G401 (cell line): ENCODE data around the gene RNF175. TPM values are rescaled to one million over a fixed set of nuclear protein-coding genes. Genes with fewer than 3 reads are reported as not detected.
A peak's percentile ranks its signal among the peaks of the same experiment; 100 is the strongest.

Experiments
- DNase-seq: peaks from one replicate; pipeline ENCODE4 v3.0.0-alpha.2; 2015; ENCODE audit warnings: low spot score
- in situ Hi-C: cut with HindIII; loops from 2 replicates; pipeline ENCODE4 v1.10.0; 2016; ENCODE audit warnings: low sequenced_read_pairs, mixed read lengths
- total RNA-seq: library from RNA; depleted of rRNA; stranded (reverse); fragments of >200 nt; shearing (Covaris generic); gene quantifications from 2 replicates; pipeline ENCODE4 v1.2.3, GENCODE V29; 2014; rRNA removed

The RNF175 gene
- not detected in 2 replicates for total RNA-seq

- DNase-seq = peak; percentile 71
- in situ Hi-C loops = no loop called here
Measured at GRCh38 chr4:153759407-153760316, at the start of gene RNF175. RNF175 (minus strand) TSS chr4:153760024; CDS start chr4:153759862, 162 bp downstream.

GRCh38 chr4:153809307-153809706, 49.5 kb upstream of the RNF175 start:
- in situ Hi-C loops = no loop called here
- no peak for DNase-seq

- DNase-seq = no peak
- in situ Hi-C loops = no loop called here
Measured at GRCh38 chr4:153808175-153808574, 48.4 kb upstream of the RNF175 start.

GRCh38 chr4:153806073-153806472, 46.2 kb upstream of the RNF175 start:
- DNase-seq = no peak
- in situ Hi-C loops = no loop called here

- in situ Hi-C loops = no loop called here
- DNase-seq = no peak
Measured at GRCh38 chr4:153804722-153805121, 44.9 kb upstream of the RNF175 start.

GRCh38 chr4:153799694-153800074, 39.9 kb upstream of the RNF175 start:
- DNase-seq = no peak
- in situ Hi-C loops = no loop called here

- no peak for DNase-seq
- in situ Hi-C loops = no loop called here
Measured at GRCh38 chr4:153798901-153799693, 39.3 kb upstream of the RNF175 start.

GRCh38 chr4:153798420-153798819, 38.6 kb upstream of the RNF175 start:
- in situ Hi-C loops = no loop called here
- no peak for DNase-seq

GRCh38 chr4:153794006-153794405, 34.2 kb upstream of the RNF175 start:
- no peak for DNase-seq
- in situ Hi-C loops = no loop called here

- no peak for DNase-seq
- in situ Hi-C loops = no loop called here
Measured at GRCh38 chr4:153792618-153793247, 32.9 kb upstream of the RNF175 start.

GRCh38 chr4:153791746-153792617, 32.2 kb upstream of the RNF175 start:
- in situ Hi-C loops = no loop called here
- DNase-seq = no peak

GRCh38 chr4:153790962-153791551, 31.2 kb upstream of the RNF175 start:
- no peak for DNase-seq
- in situ Hi-C loops = no loop called here

GRCh38 chr4:153790500-153790865, 30.7 kb upstream of the RNF175 start:
- no peak for DNase-seq
- in situ Hi-C loops = no loop called here

- in situ Hi-C loops = no loop called here
- no peak for DNase-seq
Measured at GRCh38 chr4:153789741-153790499, 30.1 kb upstream of the RNF175 start.

GRCh38 chr4:153788413-153789276, 28.8 kb upstream of the RNF175 start, which contains the start of gene SFRP2:
SFRP2 (minus strand) TSS chr4:153789083; CDS start chr4:153788835, 248 bp downstream.
- no peak for DNase-seq
- in situ Hi-C loops = no loop called here

- no peak for DNase-seq
- in situ Hi-C loops = no loop called here
Measured at GRCh38 chr4:153788051-153788412, 28.2 kb upstream of the RNF175 start.

- no peak for DNase-seq
- in situ Hi-C loops = no loop called here
Measured at GRCh38 chr4:153787575-153787974, 27.8 kb upstream of the RNF175 start.
